ENCODE data around the gene FOXA3.

DNA sequence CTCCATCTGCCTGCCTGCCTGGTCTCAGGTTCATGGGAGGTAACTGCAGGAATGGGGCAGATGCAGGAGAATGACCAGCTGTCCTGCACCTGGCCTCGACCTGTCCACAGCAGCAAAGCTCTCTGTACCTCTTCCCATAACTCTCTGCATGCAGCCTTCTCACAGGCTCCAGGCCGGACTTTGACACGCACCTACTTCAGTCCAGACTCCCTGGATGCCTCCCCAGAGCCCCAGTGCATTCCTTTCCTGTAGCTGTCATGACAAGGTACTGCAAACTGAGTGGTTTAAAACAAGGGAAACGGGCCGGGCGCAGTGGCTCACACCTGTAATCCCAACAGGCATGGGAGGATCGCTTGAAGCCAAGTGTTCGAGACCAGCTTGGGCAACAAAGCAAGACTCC lies 47.2 kb downstream of the FOXA3 start:
- TF ChIP-seq POLR2A (IDR thresholded peaks at IDR 0.05) = no peak
- TF ChIP-seq, protein P1, sequence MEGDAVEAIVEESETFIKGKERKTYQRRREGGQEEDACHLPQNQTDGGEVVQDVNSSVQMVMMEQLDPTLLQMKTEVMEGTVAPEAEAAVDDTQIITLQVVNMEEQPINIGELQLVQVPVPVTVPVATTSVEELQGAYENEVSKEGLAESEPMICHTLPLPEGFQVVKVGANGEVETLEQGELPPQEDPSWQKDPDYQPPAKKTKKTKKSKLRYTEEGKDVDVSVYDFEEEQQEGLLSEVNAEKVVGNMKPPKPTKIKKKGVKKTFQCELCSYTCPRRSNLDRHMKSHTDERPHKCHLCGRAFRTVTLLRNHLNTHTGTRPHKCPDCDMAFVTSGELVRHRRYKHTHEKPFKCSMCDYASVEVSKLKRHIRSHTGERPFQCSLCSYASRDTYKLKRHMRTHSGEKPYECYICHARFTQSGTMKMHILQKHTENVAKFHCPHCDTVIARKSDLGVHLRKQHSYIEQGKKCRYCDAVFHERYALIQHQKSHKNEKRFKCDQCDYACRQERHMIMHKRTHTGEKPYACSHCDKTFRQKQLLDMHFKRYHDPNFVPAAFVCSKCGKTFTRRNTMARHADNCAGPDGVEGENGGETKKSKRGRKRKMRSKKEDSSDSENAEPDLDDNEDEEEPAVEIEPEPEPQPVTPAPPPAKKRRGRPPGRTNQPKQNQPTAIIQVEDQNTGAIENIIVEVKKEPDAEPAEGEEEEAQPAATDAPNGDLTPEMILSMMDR (IDR thresholded peaks at IDR 0.05) = no peak
